Measurements from ENCODE around the gene METTL21C. TPM values are rescaled to one million over a fixed set of nuclear protein-coding genes. Genes with fewer than 3 reads are reported as not detected.

The METTL21C gene
- polyA plus RNA-seq, 1 donor from 2014 or later: not detected

- Histone ChIP-seq H3K9me3 (ENCODE audit: low read length) (peaks cover 5% of the 10 kb centered on the region), H3K27me3 (ENCODE audit: insufficient read depth, low read depth, low read length) (no peaks in the 10 kb centered on the region), H3K36me3 (ENCODE audit: insufficient read depth, low read length) (no peaks in the 10 kb centered on the region), H3K27ac (ENCODE audit: low read length) (no peak overlapping the region), H3K9ac (ENCODE audit: low read length) (no peak overlapping the region), H3K9me2 (ENCODE audit: insufficient read depth, low read length) (no peaks in the 10 kb centered on the region), H3K4me2 (ENCODE audit: low read length) (no peak overlapping the region), H2AFZ (ENCODE audit: low read depth, low read length) (no peak overlapping the region), H3K4me3 (ENCODE audit: low read length) (no peak overlapping the region), H3F3A (ENCODE audit: insufficient read depth, low read length, poor library complexity, severe bottlenecking) (no peaks in the 10 kb centered on the region), H4K20me1 (ENCODE audit: insufficient read depth) (no peaks in the 10 kb centered on the region), H3K79me2 (replicated peaks; ENCODE audit: insufficient read depth, low read length) (no peaks in the 10 kb centered on the region)
- no peak for TF ChIP-seq CTCF (IDR thresholded peaks at IDR 0.05; ENCODE audit: poor library complexity, severe bottlenecking)
- TF ChIP-seq RAD21 (conservative IDR thresholded peaks at IDR 0.05): no peak
- no peak for TF ChIP-seq SMC3 (conservative IDR thresholded peaks at IDR 0.05; ENCODE audit: poor library complexity)
- TF ChIP-seq POLR2AphosphoS5 (IDR thresholded peaks at IDR 0.05): no peak
- TF ChIP-seq MXI1 (conservative IDR thresholded peaks at IDR 0.05; ENCODE audit: poor library complexity, severe bottlenecking): no peak
- no peak for TF ChIP-seq TAF1 (IDR thresholded peaks at IDR 0.05; ENCODE audit: low read depth)
- TF ChIP-seq REST (IDR thresholded peaks at IDR 0.05; ENCODE audit: borderline replicate concordance): no peak
- TF ChIP-seq EZH2 (IDR thresholded peaks at IDR 0.05; ENCODE audit: borderline replicate concordance, insufficient read depth, low read length, poor library complexity, severe bottlenecking): no peak
- no peak for TF ChIP-seq EP300 (conservative IDR thresholded peaks at IDR 0.05; ENCODE audit: poor library complexity, severe bottlenecking)
These were observed 36.2 kb downstream of the METTL21C start for GRCh38 chr13:102658660-102659059.

- Histone ChIP-seq H3K4me2 (ENCODE audit: low read length) (no peak overlapping the region), H3K4me3 (ENCODE audit: low read length) (no peak overlapping the region), H3K27ac (ENCODE audit: low read length) (no peak overlapping the region), H3K79me2 (replicated peaks; ENCODE audit: insufficient read depth, low read length) (no peaks in the 10 kb centered on the region), H3F3A (ENCODE audit: insufficient read depth, low read length, poor library complexity, severe bottlenecking) (no peaks in the 10 kb centered on the region), H3K27me3 (ENCODE audit: insufficient read depth, low read depth, low read length) (no peaks in the 10 kb centered on the region), H3K36me3 (ENCODE audit: insufficient read depth, low read length) (no peaks in the 10 kb centered on the region), H3K9me3 (ENCODE audit: low read length) (peaks cover 5% of the 10 kb centered on the region), H2AFZ (ENCODE audit: low read depth, low read length) (no peak overlapping the region), H3K9me2 (ENCODE audit: insufficient read depth, low read length) (no peaks in the 10 kb centered on the region), H3K9ac (ENCODE audit: low read length) (no peak overlapping the region), H4K20me1 (ENCODE audit: insufficient read depth) (no peaks in the 10 kb centered on the region)
- TF ChIP-seq CTCF (IDR thresholded peaks at IDR 0.05; ENCODE audit: poor library complexity, severe bottlenecking) (no peak), MXI1 (conservative IDR thresholded peaks at IDR 0.05; ENCODE audit: poor library complexity, severe bottlenecking) (no peak), EP300 (conservative IDR thresholded peaks at IDR 0.05; ENCODE audit: poor library complexity, severe bottlenecking) (no peak), REST (IDR thresholded peaks at IDR 0.05; ENCODE audit: borderline replicate concordance) (no peak), RAD21 (conservative IDR thresholded peaks at IDR 0.05) (no peak), POLR2AphosphoS5 (IDR thresholded peaks at IDR 0.05) (no peak), EZH2 (IDR thresholded peaks at IDR 0.05; ENCODE audit: borderline replicate concordance, insufficient read depth, low read length, poor library complexity, severe bottlenecking) (no peak), TAF1 (IDR thresholded peaks at IDR 0.05; ENCODE audit: low read depth) (no peak), SMC3 (conservative IDR thresholded peaks at IDR 0.05; ENCODE audit: poor library complexity) (no peak)
These were observed 37.2 kb downstream of the METTL21C start for GRCh38 chr13:102657630-102658029.

Data from neural cell (in vitro differentiated cells).